DMS53 (cell line): ENCODE data around the gene FCGR3B.
"Not testable (repeated sequence)": the region's sequence is repeated elsewhere in the genome, so short reads cannot be mapped to it uniquely, and the experiment has no call there.

Experiments used
- DNase-seq: peaks from one replicate; lab custom pipeline; 2025; lab: John Stamatoyannopoulos, UW

The FCGR3B gene

GRCh38 chr1:161605024-161605423 is 26.0 kb downstream of the FCGR3B start:
- DNase-seq: not testable (repeated sequence)

DNA sequence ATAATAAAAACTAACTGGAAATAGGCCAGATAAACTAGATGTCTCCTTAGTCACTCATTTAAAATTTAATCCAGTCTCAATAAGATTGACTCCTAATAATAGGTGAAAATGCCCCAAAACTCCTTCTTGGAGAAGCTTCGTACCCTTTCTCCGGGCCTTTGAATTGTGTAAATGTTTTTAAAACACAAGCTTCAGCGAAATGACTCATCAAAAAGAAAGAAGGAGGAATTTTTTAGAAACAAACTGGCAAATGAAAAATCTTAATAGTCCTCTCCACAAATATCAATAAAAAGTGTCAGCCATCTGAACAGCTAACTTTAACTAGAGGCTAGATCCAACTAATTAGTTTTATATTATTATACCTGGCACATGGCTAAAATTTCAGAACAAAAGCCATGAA is 33.9 kb downstream of the FCGR3B start:
- DNase-seq: not testable (repeated sequence)

DNA sequence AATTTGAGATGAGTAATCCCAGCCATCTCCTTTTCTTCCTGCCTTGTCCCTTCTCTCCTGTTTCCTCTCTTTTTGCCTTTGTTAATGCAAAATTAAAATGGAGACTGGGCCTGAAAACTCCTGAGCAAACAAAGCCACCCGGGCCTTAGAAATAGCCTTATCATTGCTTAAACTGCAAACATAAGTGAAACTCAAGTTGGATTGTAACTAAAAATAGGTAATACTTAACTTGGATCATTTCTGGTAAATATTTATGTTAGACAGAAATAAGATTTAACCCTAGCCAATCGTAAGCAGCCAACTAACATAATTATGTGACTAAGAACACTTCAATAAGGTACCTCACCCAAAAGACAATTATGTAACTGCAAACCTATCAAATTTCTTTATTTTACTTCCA is 35.4 kb downstream of the FCGR3B start:
- DNase-seq: not testable (repeated sequence)

GRCh38 chr1:161595173-161595572 is 35.8 kb downstream of the FCGR3B start:
- DNase-seq: not testable (repeated sequence)

GRCh38 chr1:161594269-161594984 is 36.5 kb downstream of the FCGR3B start:
- DNase-seq: not testable (repeated sequence)

DNA sequence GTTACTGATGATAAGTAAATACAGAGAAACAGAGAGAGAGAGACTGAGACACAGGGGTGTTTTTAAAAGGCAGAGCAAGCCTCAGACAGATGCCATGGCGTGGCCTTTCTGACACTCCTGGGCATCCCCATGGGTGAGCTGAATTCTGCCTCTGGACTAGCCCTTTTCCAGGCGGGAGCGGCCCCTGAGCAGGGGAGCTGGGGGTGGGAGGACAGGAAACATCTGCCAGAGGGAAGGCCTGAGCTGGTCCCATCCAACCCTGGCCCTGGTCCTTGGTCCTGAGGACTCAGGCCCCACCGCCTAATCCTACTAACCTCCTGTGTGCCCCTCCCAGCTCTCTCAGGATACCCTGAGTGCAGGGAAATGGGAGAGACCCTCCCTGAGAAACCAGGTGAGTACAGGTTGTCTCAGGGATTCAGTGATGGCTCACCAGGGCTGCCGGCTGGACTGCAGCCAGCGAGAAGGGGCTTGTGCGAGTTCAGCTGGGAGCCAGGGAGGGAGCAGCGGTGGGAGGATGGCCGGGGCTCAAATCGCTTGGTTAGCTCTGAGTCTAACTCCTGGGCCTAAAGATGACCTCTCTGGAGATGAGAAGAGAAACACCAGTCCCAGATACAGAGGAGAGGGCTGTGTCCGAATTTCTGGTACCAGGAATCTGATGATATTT is 37.8 kb downstream of the FCGR3B start:
- not testable (repeated sequence) for DNase-seq

GRCh38 chr1:161592586-161592985 is 38.4 kb downstream of the FCGR3B start:
- DNase-seq: not testable (repeated sequence)

DNA sequence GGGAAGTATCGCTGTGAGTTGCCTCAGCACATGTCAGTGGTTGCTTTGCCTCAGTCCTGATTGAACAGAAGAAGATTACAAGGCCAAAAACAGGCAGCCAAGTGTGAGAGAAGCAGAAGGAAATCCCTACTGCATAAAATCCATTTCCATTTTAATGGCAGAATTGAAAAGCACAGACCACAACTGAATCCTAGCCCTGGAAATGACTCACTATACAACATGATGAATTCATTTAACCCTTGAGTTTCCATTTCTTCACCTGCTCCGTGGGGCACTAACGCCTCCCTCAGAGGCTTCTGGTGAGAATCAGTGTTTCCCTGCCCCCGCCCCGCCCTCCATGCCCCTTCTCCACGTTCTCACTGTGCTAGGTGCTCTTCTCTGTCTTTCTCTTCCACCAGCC is 41.1 kb downstream of the FCGR3B start:
- DNase-seq: not testable (repeated sequence)

DNA sequence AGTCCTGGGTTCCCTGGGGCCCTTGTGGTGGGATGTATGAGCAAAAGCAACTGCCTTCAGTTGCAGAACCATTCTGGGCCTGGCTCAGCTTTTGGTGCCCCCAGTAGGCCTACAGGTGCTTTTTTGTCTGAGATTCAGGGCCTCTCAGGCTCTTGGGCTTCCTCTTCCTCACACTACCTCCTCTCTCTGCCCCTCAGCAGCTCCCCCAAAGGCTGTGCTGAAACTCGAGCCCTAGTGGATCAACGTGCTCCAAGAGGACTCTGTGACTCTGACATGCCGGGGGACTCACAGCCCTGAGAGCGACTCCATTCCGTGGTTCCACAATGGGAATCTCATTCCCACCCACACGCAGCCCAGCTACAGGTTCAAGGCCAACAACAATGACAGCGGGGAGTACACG is 41.6 kb downstream of the FCGR3B start:
- DNase-seq: not testable (repeated sequence)

DNA sequence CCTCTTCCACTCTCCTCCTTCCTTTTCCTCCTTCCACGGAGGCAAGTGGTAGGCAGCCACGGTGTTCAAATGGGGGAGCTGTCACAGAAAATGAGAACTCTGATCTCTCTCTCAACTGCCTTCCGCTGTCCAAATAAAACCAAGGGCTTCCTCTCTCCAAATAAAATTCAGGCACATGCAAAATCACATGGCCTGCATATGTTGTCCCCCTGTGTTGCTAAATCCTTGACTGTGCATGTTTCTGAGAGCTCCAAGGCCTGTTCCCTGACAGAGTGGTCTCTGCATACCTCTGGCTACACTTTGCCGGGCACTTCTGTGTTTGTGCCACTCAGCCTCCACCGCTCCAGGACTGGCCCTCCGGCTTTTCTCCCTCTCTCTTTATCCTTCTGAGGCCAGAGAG is 42.4 kb downstream of the FCGR3B start:
- DNase-seq: not testable (repeated sequence)

GRCh38 chr1:161582882-161583281 is 48.1 kb downstream of the FCGR3B start:
- DNase-seq: not testable (repeated sequence)

DNA sequence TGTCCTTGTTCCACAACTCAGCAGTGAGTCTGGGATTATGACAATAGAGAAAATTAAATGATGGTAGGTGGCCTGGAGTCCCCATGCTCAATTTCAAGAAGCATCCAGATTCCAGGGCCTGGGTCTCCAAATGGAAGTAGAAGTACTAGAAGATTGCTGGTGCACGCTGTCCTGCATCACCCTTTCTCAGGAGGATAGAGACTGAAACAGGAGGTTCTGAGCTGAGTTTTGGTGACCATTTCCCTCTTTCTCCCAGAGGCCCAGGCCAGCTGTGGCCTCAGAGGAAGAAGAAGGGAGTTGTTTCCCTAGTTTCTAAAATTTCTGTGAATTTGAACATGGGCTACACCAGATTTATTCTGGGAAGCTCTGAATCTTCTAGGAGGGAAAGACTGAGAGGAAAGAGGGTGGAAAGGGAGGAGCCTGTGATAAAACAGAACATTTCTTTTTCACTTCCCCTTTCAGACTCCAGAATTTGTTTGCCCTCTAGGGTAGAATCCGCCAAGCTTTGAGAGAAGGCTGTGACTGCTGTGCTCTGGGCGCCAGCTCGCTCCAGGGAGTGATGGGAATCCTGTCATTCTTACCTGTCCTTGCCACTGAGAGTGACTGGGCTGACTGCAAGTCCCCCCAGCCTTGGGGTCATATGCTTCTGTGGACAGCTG is 50.0 kb downstream of the FCGR3B start:
- DNase-seq: not testable (repeated sequence)

GRCh38 chr1:161579856-161580507 is 51.0 kb downstream of the FCGR3B start:
- DNase-seq: not testable (repeated sequence)

DNA sequence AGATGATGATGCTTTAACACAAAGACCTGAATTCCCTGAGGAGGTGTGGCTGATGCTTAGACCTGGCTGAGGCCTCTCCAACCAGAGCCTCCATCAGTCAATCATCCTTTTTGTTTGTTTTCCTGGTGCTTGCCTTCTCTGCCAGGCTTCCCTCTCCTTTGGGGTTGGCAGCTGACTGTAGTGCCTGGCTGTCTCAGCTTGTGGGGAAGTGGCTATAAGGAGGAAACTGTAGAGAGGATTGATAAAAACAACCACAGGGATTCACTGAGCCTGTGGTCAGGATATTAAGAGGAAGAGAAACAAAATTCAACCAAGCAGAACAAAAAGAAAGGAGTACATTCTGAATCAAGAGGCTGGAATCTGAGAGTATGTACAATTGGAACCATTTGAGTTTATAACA is 54.3 kb downstream of the FCGR3B start:
- DNase-seq: not testable (repeated sequence)
